Fibroblast of skin of scalp (primary cell): ENCODE data around the gene TRPV5.

Experiments used
- DNase-seq: peaks from one replicate; pipeline ENCODE4 v3.0.0-alpha.2; 2013

Gene TRPV5

DNA sequence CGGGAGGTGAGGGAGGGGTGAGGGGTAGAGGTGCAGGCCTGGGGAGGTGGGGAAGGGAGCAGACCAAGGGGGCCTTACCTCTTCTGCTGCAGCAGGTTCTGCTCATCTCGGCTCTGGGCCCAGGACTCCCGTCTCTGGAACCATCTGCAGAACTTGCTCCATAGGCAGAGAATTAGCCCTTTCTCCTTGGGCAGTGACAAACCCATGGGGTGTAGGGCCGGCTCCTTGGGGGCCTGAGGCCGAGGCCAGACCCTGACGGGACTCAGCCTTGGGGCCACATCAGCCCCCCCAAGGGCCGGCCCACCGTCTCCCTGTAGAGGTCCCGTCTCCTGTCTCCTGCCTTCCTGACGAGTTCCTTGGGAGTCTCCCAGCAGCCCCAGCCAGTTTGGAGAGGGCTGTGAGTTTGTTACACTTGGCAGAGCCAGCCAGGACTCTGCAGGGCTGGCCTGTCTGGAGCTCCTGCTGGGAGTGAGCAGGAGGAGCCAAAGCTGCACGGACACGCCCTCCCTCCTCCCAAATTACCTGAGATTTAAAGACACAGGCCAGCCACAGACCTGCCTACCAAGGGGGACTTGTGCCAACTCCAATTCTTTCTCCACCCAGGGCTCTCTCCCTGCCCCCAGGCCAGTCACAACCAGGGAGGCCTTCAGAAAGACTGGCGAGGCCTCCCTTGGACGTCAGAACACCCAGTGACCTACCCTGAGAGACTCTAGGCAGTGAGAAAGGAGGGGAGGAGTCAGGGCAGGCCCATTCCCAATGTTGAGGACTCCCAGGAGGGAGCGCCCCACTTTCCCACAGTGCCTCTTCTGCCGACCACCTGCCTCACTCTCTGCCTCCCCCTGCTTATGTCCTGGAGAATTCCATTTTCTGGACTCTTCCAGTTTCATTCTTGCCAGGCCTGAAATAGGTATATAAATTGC lies 48.0 kb downstream of the TRPV5 start, which contains the start of gene TRPV6:
TSS of gene TRPV6 (minus strand) at position 435 of the 920 bp plus-strand sequence.
- DNase-seq = no peak

DNA sequence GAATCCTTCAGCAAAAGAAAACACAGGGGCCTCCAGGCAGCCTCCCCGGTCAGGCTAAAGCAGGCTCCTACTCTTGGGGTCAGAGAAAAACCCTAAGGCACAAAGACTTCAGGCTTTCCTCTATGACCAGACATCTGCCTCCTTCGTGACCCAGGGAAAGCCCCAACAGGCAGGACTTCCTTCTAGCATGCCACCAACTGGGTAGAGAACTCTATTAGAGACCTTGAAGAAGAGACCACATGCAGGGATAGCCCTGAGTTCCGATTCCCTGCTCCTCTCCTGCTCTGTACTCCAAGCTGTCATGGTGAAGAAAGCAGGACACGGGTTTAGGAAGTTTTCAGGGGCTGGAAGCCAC lies 49.3 kb downstream of the TRPV5 start:
- DNase-seq = no peak

DNA sequence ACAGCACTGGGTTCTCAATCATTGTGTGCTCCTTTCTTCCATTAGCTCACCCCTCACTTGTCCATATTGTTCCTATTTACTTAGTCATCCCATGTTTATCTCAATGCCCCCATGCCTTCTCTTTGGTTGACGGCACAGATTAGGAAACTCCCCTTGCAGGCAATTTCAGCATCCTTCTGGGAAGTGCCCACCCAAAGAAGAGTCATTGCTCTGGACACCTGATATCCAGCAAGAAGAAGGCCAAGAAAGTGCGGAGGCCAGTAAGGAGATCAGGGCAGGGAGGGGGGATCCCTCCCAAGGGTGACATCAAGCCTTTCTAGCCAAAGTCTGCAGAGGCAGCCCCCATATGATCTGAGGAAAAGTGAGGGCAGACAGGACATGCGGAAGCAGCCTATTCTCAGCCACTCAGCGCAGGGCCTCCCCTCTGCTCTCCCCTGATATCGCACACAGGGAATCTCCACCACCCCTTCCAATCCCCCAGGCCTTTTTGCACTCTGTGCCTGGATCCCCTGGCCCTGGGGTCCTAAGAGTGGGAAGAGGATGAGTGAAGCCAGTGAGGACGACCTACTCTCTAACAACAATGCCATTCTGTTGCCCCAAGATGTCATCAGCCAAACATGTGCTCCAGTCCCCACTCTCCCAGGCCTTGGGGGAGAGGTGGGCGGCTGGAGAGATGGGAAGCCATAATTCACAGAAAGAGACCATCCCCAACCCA lies 49.8 kb downstream of the TRPV5 start:
- no peak for DNase-seq

DNA sequence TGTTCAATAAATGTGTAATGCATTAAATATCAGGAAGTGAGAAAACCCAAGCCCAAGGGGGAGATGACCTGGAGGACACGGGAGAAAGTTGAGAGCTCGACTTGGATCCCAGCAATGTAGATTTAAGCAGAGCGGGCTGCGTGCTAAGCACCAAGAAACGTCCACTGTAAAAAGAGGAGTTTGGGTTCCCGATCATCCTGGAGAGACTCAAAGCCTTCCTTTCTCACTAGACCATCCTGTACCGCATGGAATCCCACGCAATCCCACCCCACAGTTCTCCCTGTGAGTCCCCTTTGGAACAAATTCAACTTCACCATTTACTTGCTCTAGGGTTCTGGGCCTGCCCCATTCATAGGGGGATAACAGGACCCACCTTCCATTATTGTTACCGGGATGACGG lies 50.4 kb downstream of the TRPV5 start:
- DNase-seq = no peak

DNA sequence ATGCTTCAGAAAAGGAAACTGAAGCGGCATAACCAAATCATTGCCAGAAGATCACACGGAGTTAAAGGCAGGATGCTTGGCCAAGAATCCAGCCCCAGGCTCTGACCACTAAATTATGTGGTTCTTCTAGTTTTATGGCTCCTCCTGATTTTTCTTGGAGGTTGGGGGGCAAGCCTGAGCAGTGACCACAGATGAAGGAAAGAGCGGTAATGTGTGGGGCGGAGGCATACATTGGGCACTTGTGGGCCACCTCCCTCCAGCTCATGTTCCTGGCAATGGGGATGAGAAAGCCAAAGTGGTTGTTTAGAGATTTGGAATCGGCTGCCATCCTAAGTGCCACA lies 51.2 kb downstream of the TRPV5 start:
- no peak for DNase-seq

DNA sequence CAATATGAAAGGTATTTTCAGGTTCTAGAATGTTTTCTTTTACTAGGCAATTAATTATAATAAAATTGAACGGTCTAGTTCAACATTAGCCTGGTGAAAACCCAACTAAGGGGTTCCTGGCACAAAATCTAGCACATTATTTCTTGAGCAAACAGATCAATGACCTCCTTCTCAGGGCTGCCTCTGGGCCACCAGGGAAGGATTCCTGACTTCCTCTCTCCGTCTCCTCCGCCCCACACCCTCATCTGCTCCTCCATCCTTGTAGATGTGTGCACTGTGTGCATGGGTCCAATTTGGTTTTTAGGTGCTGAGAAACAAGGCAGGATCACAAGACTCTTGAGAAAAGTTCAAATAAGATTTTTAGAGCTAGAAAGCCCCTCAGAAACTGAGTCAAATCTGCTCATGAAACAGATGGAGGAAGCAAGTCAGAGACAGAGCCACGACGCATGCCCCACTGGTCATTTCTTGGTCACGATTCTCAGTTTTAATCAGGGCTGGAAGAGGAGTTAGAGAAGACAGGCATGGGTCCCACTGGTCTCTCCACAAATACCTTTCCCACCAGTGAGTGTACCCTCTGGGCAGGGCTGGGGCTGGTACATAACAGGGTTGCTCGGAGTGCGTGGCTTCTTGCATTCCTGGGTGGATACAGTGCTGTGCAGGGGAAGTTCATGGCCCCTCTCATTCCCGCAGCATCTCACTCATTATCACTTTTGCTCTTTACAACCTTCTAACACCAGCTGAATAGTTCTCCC lies 51.8 kb downstream of the TRPV5 start:
- no peak for DNase-seq

DNA sequence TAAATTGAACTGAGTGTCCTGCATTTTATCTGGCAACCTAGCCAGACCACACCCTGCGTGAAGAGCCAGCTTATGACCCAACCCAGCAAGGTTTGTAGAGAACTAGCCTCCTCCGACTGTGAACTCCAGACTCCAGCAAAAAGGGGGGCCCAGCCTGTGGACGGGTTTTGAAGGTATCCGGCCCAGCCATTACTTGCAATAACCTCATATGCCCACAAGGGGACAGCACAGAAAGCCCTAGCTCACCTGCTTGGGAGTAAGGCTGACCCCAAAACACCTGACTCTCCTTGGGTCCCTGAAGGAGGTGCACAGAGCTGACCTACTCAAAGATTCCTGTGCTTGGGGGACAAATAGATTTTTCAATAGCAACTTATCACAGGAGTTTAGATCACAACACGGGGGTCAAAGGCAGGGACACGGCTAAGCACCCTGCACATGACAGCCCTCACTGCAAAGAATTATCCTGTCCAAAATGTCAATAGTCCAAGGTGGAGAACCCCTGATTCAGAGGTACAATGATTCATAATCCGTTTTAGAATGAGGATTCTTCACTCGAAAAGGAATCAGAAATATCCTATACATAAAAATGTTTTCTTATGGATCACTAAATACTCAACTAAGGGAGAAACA lies 52.6 kb downstream of the TRPV5 start:
- peak; percentile 11 for DNase-seq

DNA sequence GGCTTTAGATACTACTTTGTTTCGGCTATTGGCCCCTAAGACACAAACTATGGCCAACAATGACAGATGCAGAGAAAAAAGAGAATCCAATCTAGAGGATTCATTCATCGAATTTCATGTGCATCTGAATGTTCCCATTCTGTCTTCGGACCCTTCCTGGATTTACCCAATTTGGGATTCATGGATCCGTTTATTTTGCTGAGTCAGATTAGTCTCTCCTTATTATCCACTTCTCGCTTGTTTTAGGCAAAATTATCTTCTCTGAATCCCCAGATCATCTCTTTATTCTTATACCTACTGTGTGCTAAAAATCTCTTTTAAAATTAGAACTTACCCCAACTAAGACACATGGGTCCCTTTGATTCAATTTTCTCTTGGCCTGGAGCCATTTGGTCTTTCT lies 54.5 kb downstream of the TRPV5 start:
- DNase-seq = no peak

DNA sequence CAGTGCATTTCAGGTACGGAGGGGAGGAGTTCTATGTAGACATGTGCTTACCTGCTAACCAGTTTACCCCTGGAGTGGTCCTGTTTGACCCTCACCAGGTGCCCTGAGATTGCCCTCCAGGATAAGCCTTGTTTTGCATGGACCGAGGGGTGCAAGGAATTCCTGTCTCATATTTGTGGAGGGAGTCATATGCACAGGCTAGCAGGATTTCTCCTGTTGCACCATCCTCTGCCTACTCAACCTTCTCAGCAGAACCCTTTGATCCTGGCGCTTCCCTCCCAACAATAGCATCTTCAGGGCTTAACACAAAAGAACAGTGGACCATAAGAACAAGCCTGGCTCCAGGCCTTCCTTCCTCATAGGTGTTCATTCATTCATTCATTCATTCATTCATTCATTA lies 55.2 kb downstream of the TRPV5 start:
- DNase-seq = no peak

DNA sequence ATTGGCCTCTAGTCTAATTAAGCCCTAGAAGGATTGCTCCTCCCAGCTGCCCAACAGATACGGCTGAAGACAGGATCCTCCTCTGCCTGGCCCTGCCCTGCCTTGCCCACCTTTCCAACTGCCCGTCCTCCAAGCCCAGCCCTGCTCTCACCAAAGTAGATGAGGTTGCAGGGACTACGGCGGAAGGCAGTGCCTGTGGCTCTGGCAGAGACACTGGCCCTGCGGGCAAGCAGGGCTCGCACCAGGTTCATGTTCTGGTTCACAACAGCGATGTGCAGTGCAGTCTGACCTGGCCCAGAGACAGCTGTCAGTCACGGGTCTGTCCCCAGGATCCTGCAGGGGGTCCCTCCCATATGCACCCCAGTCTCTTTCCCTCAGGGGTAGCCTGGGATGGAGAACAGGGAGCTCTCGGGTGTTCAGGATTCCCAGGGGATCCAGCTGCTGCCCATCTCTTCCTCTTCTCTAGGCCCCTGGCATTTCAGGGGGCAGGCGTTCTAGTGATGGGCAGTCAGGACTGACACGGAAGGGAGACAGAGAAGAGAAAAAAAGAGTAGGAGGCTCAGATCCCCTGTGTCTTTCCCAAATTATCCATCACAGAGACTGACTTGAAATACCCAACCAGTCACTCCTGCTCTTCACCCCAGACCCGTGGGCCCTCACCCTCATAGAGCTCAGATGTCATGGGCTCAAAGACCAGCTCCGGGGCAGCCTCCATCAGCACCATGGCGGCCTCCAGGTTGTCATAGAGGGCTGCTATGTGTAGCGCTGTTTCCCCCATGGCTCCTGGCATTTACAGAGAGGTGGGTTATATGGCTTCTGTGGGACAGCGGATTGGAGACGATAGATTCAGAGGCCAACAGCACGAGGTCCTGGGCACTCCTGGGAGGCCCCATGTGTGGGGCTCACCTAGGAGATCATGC lies 56.3 kb downstream of the TRPV5 start:
- DNase-seq = no peak

DNA sequence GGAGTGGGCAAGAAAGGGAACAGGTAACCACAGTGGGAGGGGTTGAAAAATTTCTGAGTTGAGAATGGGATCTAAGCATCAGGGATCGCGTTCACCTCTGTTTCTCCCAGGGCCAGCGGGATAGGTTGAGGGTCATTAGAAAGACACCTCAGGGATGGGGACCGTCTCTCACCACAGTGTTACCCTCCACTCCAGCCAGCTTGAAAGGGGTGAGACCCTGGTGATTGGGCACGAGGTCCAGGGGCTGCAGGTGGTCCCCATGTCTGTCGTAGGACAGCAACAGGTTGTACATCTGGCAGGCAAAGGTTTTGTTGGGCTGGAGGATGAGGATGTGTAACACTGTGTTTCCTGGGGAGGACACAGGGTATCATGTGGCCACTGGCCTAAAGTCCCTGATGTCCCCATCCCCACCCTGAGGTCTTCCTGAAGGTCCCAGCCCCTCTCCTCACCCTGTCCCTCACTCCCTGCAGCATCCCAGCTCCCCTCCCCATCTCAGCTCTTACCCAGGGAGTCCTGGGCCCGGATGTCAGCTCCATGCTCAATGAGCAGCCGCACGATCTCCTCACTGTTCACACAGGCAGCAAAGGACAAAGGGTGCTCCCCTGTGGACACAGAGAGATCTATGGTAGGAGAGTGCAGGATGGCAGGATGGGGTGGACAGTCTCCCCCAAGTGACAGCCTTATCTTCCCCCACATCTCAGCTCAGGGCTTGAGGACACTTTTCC lies 57.1 kb downstream of the TRPV5 start:
- DNase-seq = no peak

DNA sequence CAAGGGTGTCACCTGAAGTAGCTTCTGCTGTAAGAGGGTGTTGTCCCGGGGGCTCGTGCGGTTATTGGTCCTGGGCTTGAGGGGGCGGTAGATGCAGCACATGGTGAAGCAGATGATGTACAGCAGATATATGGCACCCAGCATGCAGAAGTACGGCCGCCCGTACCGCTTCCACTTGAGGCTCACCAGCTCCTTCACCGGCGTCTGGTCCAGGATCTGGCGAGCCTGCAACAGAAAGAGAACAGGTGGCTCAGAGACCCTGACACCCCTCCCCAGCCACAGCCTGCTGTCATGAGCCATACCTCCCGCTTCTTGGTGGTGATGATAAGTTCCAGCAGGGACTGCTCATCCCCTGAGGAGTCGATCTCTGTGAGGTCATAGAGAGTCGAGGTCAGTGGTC lies 58.1 kb downstream of the TRPV5 start:
- DNase-seq = no peak

DNA sequence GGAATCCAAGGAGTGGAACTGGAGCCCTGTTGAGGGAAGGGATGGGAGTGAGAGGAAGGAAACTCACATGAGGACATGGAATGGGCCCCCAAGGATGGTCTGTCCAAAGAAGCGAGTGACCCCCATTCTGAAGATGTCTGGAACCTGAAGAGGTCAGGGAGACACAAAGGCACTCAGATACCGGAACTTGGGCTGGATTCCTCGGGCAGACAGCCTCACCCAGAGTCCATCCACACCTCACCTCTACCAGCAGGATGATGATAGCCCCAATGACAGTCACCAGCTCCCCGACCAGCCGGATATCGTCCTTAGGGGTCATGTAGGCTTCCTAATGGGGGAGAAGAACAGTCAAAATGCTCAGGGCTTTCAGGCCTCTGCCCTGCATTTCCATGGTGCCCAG lies 58.7 kb downstream of the TRPV5 start:
- no peak for DNase-seq

DNA sequence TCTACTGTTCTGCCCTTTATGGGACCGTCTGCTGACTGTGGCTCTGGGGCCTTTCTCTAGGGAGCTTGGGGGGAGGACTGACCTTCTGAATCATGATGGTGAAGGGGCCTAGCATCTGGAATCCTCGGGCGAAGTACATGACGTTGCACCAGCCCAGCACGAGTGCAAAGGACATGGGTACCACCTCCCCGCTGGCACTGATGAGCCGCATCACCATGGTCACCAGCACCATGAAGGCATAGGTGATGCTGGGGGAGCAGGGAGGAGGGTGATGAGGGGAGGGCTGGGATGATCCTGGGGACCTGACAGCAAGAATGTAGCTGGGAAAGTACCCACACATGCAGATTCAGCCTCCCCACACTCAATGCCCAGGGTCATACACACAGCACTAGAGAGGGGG lies 59.1 kb downstream of the TRPV5 start:
- DNase-seq = no peak

DNA sequence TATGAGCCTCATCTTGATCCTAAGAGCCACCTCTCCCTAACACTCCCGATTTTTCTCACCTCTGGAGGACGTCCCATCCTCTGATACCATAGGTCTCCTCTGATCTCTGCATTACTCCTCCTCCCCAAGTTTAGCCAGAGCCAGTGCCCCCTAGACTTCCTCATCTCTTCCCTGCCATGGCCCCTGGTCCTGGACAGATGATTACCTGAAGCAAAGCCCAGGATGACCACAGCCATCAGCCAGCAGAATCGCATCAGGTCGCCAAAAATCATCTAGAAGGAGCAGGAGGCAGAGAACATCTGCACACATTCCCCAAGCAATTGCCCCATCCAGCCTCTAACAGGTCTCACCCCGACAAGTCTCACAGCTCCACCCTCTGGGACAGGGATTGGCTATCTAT lies 59.7 kb downstream of the TRPV5 start:
- no peak for DNase-seq

DNA sequence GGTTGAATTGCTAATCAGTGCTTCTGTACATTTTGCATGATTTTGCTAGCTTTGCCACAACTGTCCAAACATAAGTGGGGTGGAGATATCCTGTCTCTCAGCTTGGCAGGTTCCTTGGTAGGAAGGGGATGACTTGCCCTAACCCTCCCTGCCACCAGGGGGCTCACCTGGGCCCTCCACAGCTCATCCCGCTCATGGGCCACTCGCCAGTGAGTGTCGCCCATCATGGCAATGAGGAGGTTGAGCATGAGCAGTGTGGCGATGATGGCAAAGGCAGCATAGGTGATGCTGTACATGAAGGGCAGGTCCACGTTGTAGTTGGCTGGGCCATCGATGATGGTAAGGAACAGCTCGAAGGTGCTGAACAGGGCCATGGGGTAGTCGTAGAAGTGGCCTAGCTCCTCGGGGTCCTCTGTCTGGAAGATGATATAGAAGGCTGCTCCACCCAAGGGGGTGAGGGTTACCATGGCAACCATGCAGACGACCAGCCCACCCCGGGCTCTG lies 60.2 kb downstream of the TRPV5 start:
- no peak for DNase-seq

DNA sequence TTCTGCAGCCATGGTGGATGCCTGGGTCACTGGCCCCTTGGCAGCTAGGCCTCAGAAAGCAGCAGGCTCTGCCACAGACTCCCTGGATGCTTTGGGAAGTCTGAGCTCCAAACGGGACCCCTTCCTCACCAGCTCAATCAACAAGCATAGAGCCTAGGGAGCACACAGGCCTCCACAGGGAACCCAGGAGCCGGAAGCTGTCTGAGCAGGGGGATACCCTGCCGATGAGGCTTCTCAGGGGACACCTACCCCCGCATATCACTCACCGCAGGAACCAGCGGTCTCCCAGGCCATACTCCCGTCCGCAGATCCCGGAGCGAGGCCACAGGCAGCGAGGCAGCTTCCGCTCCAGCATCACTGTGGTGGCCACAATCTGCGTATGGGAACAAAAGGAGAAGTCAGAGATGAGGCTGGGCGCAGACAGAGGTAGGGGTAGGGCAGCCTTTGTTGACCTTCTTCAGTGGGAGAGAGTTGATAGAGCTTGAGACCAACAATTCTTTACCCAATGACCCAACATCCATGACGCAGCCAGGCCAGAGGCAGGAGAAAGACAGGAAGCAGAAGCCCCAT lies 61.4 kb downstream of the TRPV5 start:
- DNase-seq = no peak

DNA sequence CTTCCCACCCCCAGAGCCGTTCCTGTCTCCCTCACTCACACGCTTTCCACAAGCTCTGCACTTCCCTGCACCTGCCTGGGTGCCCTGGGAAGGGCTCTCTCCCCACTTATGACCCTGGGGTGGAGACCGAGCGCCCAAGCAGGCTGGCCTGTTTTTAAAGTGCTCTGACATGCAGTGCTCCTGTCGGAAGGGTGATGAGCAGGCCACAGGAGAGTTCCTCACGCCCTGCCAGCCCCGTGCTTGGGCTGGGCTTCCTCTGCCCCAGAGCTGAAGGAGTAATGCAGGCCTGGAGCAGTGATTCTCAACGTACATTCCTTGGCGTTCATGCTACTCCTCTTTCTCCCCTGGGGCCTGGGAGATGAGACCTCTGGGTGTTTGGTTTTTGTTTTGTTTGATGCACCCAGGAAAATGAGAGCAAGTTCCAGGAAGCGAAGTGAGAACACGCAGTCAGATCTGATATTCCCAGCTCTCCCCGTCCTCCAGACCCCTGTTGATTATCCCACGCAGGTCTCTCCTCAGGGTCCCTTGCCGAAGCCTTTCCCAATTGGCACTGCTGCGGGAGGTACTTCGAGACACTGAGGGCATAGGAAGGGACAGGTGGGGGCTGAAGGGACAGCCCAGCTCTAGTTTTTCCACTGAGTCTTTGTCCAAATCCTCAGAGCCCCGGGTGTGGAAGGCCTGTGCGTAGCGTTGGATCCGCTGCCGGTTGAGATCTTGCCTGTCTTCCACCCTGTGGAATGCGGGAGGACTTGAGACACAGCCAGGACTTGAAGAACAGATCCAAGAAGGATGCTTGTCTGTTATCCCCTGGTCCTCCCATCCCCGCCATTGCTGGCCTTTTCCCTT lies 62.1 kb downstream of the TRPV5 start:
- DNase-seq = no peak

DNA sequence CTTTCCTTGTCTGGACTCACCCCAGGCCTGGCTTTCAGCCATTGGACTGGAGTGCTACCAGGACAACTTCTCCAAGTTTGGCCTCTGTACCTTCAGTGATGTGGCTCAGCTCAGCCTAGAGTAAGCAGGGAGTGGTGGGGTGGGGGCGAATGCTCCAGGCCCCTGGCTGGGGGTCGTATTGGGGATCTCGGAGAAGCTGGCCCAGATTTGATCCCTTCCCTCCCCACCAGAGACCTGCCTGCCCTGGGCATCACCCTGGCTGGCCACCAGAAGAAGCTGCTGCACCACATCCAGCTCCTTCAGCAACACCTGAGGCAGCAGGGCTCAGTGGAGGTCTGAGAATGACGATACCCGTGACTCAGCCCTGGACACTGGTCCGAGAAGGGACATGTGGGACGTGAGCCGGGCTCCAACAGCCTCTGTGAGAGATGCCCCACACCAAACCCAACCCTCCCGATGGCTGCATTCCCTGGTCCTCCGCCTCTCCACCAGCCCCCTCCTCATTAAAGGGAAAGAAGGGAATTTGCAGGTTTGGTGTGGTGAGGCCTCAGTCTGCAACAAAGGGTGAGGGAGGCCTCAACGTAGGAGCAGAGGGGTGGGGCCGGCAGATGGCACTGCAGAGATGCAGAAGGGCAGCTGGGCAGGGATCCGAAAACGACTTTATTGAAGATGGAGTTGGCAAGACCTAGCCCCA lies 62.8 kb downstream of the TRPV5 start:
- DNase-seq = no peak
